ENCODE data around the gene TMEM225B.
"Not testable (repeated sequence)": the region's sequence is repeated elsewhere in the genome, so short reads cannot be mapped to it uniquely, and the experiment has no call there.

TMEM225B gene

GRCh38 chr7:99625961-99626360, 27.9 kb downstream of the TMEM225B start:
- H3K9me3 Mint-ChIP-seq: no peaks in the 10 kb centered on the region
- H3K36me3 Mint-ChIP-seq: peaks cover 83% of the 10 kb centered on the region
- H3K27ac Mint-ChIP-seq: no peak overlapping the region
- H3K4me3 Mint-ChIP-seq: no peak overlapping the region
- H3K4me1 Mint-ChIP-seq: peaks cover 20% of the 10 kb centered on the region
- no peak for ATAC-seq
- H3K27me3 Mint-ChIP-seq: no peaks in the 10 kb centered on the region

DNA sequence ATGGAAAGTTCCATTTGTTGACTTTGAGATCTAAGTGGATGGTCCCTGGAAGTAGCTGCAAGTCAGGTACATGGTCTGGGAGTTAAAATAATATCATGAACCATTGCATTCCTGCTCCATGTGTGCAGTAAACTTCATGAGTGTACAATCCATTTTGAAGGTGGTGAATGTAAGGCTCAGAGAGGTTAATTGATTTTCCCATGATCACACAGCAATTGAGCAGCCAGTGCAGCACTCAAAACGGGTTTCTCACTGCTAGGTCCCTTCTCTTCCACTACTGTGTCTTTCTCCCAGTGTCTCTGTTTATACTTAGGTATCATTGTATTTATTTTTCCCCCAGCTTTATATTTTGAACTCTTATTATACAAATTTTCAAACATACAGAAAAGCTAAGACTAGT, 28.6 kb downstream of the TMEM225B start:
- Mint-ChIP-seq H3K9me3 (no peaks in the 10 kb centered on the region), H3K27me3 (no peaks in the 10 kb centered on the region), H3K36me3 (peaks cover 83% of the 10 kb centered on the region), H3K27ac (no peak overlapping the region), H3K4me1 (peaks cover 20% of the 10 kb centered on the region), H3K4me3 (no peak overlapping the region)
- no peak for ATAC-seq

GRCh38 chr7:99627513-99627912, 29.4 kb downstream of the TMEM225B start:
- ATAC-seq: no peak
- no peaks in the 10 kb centered on the region for H3K9me3 Mint-ChIP-seq
- H3K36me3 Mint-ChIP-seq: peaks cover 77% of the 10 kb centered on the region
- no peak overlapping the region for H3K27ac Mint-ChIP-seq
- H3K4me1 Mint-ChIP-seq: peaks cover 20% of the 10 kb centered on the region
- H3K27me3 Mint-ChIP-seq: no peaks in the 10 kb centered on the region
- H3K4me3 Mint-ChIP-seq: no peak overlapping the region

- no peaks in the 10 kb centered on the region for H3K27me3 Mint-ChIP-seq
- H3K4me1 Mint-ChIP-seq: peaks cover 13% of the 10 kb centered on the region
- H3K27ac Mint-ChIP-seq: no peak overlapping the region
- ATAC-seq: no peak
- H3K9me3 Mint-ChIP-seq: no peaks in the 10 kb centered on the region
- no peak overlapping the region for H3K4me3 Mint-ChIP-seq
- H3K36me3 Mint-ChIP-seq: peaks cover 67% of the 10 kb centered on the region
Measured at GRCh38 chr7:99628471-99629465, 30.7 kb downstream of the TMEM225B start.

GRCh38 chr7:99629643-99630042, 31.6 kb downstream of the TMEM225B start:
- Mint-ChIP-seq H3K27ac (no peak overlapping the region), H3K4me3 (no peak overlapping the region), H3K4me1 (peaks cover 13% of the 10 kb centered on the region), H3K36me3 (peaks cover 58% of the 10 kb centered on the region), H3K9me3 (no peaks in the 10 kb centered on the region), H3K27me3 (no peaks in the 10 kb centered on the region)
- ATAC-seq: no peak

GRCh38 chr7:99631295-99632109, 33.4 kb downstream of the TMEM225B start:
- H3K4me3 Mint-ChIP-seq: no peak overlapping the region
- no peaks in the 10 kb centered on the region for H3K9me3 Mint-ChIP-seq
- ATAC-seq: no peak
- H3K27ac Mint-ChIP-seq: no peak overlapping the region
- no peaks in the 10 kb centered on the region for H3K27me3 Mint-ChIP-seq
- peaks cover 47% of the 10 kb centered on the region for H3K36me3 Mint-ChIP-seq
- H3K4me1 Mint-ChIP-seq: peaks cover under 1% of the 10 kb centered on the region

- not testable (repeated sequence) for H3K27ac Mint-ChIP-seq, ATAC-seq, H3K4me3 Mint-ChIP-seq, H3K27me3 Mint-ChIP-seq, H3K9me3 Mint-ChIP-seq, H3K4me1 Mint-ChIP-seq
- H3K36me3 Mint-ChIP-seq: peaks cover 25% of the 10 kb centered on the region
Measured at GRCh38 chr7:99637414-99637813, 39.3 kb downstream of the TMEM225B start.

- no peaks in the 10 kb centered on the region for H3K27me3 Mint-ChIP-seq
- H3K27ac Mint-ChIP-seq: no peak overlapping the region
- H3K36me3 Mint-ChIP-seq: peaks cover 32% of the 10 kb centered on the region
- no peak for ATAC-seq
- no peaks in the 10 kb centered on the region for H3K4me1 Mint-ChIP-seq
- no peak overlapping the region for H3K4me3 Mint-ChIP-seq
- H3K9me3 Mint-ChIP-seq: no peaks in the 10 kb centered on the region
Measured at GRCh38 chr7:99638731-99639130, 40.7 kb downstream of the TMEM225B start.

GRCh38 chr7:99639267-99639666, 41.2 kb downstream of the TMEM225B start:
- no peaks in the 10 kb centered on the region for H3K9me3 Mint-ChIP-seq
- no peak overlapping the region for H3K27ac Mint-ChIP-seq
- H3K4me1 Mint-ChIP-seq: no peaks in the 10 kb centered on the region
- ATAC-seq: no peak
- no peak overlapping the region for H3K4me3 Mint-ChIP-seq
- peaks cover 37% of the 10 kb centered on the region for H3K36me3 Mint-ChIP-seq
- H3K27me3 Mint-ChIP-seq: no peaks in the 10 kb centered on the region

GRCh38 chr7:99642027-99642426, 44.0 kb downstream of the TMEM225B start:
- ATAC-seq: no peak
- H3K27me3 Mint-ChIP-seq: no peaks in the 10 kb centered on the region
- peaks cover 58% of the 10 kb centered on the region for H3K36me3 Mint-ChIP-seq
- no peak overlapping the region for H3K27ac Mint-ChIP-seq
- H3K4me1 Mint-ChIP-seq: no peaks in the 10 kb centered on the region
- no peak overlapping the region for H3K4me3 Mint-ChIP-seq
- H3K9me3 Mint-ChIP-seq: no peaks in the 10 kb centered on the region

DNA sequence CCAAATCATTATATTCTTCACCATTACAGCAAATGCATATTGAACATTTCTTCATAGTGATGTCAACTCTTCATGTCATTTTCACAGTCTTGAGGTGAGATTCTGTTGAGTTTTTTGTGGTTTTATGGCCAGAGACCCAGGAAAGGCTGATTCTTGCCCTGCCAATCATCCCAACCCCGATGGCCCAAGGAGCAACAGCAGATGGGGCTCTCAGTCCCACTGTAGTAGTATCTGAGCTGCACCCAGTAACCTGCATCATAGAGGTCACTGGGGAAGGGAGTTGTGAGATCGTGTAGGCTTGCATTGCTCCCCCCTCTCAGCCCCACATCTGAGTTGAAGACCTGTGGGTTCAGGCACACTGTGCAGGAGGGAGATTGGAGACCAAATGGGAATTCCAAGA, 45.4 kb downstream of the TMEM225B start:
- Mint-ChIP-seq H3K36me3 (peaks cover 71% of the 10 kb centered on the region), H3K4me3 (no peak overlapping the region)

GRCh38 chr7:99644431-99644830, 46.4 kb downstream of the TMEM225B start:
- Mint-ChIP-seq H3K27me3 (no peaks in the 10 kb centered on the region), H3K27ac (no peak overlapping the region), H3K4me3 (no peak overlapping the region), H3K36me3 (peaks cover 72% of the 10 kb centered on the region), H3K4me1 (no peaks in the 10 kb centered on the region), H3K9me3 (no peaks in the 10 kb centered on the region)
- no peak for ATAC-seq

More for the DNA sequence above, 45.4 kb downstream of the TMEM225B start:
- Mint-ChIP-seq H3K27me3 (no peaks in the 10 kb centered on the region), H3K4me1 (no peaks in the 10 kb centered on the region), H3K27ac (no peak overlapping the region), H3K9me3 (no peaks in the 10 kb centered on the region)
- ATAC-seq: no peak

- Mint-ChIP-seq H3K36me3 (peaks cover 67% of the 10 kb centered on the region), H3K4me1 (no peaks in the 10 kb centered on the region), H3K4me3 (no peak overlapping the region), H3K9me3 (no peaks in the 10 kb centered on the region), H3K27me3 (no peaks in the 10 kb centered on the region), H3K27ac (no peak overlapping the region)
- no peak for ATAC-seq
Measured at GRCh38 chr7:99645590-99645989, 47.5 kb downstream of the TMEM225B start.

GRCh38 chr7:99648843-99649242, 50.8 kb downstream of the TMEM225B start:
- no peak overlapping the region for H3K27ac Mint-ChIP-seq
- no peak for ATAC-seq
- H3K4me1 Mint-ChIP-seq: no peaks in the 10 kb centered on the region
- H3K27me3 Mint-ChIP-seq: no peaks in the 10 kb centered on the region
- no peak overlapping the region for H3K4me3 Mint-ChIP-seq
- H3K9me3 Mint-ChIP-seq: peaks cover 2% of the 10 kb centered on the region
- peaks cover 59% of the 10 kb centered on the region for H3K36me3 Mint-ChIP-seq

GRCh38 chr7:99651290-99651689, 53.2 kb downstream of the TMEM225B start:
- ATAC-seq: no peak
- no peak overlapping the region for H3K4me3 Mint-ChIP-seq
- no peak overlapping the region for H3K27ac Mint-ChIP-seq
- peaks cover 54% of the 10 kb centered on the region for H3K36me3 Mint-ChIP-seq
- H3K4me1 Mint-ChIP-seq: no peaks in the 10 kb centered on the region
- no peaks in the 10 kb centered on the region for H3K27me3 Mint-ChIP-seq
- peaks cover 2% of the 10 kb centered on the region for H3K9me3 Mint-ChIP-seq
